Tibial nerve (tissue), 4 donors: ENCODE measurements around the gene NPHS1.

Experiments used
- CTCF ChIP-seq, 5 experiments: fragments of 200-600 bp in 3 of 5; fragments of 450-650 bp in 2 of 5; sonication (generic) in 3 of 5; IDR thresholded peaks; one replicate each; pipeline ENCODE4 v1.5.1; 2016 to 2019; ENCODE audit warnings: antibody characterized with exemption in 5 of 5, mild to moderate bottlenecking in 3 of 5, moderate library complexity in 2 of 5
- EP300 ChIP-seq, 2 donors: sonication (generic); formaldehyde crosslinking; IDR thresholded peaks; one replicate each; pipeline ENCODE4 v1.6.1; 2017; ENCODE audit warnings: antibody characterized with exemption in 2 of 2, mild to moderate bottlenecking in 1 of 2
- POLR2A ChIP-seq, 2 donors: fragments of 450-650 bp; IDR thresholded peaks; one replicate each; pipeline ENCODE4 v1.6.1; 2017; ENCODE audit warnings: antibody characterized with exemption in 2 of 2, mild to moderate bottlenecking in 2 of 2, moderate library complexity in 2 of 2

GRCh38 chr19:35861640-35862160, 9.4 kb upstream of the NPHS1 start:
- no peak for TF ChIP-seq CTCF (IDR thresholded peaks at IDR 0.05)
- TF ChIP-seq POLR2A (IDR thresholded peaks at IDR 0.05): no peak
- no peak for TF ChIP-seq EP300 (IDR thresholded peaks at IDR 0.05)
